OCI-LY7 (cell line): ENCODE measurements around the gene GPR139. TPM values are rescaled to one million over a fixed set of nuclear protein-coding genes. Genes with fewer than 3 reads are reported as not detected.
A peak's percentile ranks its signal among the peaks of the same experiment; 100 is the strongest.

Experiments
- BruUV-seq: library from RNA; stranded (reverse); fragments of 400-500 nt; replicated peaks from 2 replicates; lab custom pipeline; 2021; lab: Mats Ljungman, UMichigan
- CTCF ChIA-PET: fragments of 300-600 bp; sonication (Branson Sonifier 250); formaldehyde crosslinking; loops from one replicate; lab custom pipeline; 2022; ENCODE audit warnings: antibody characterized with exemption; ENCODE audit not compliant: unreplicated experiment; lab: Charles Lee
- POLR2A ChIA-PET: fragments of 300-600 bp; sonication (Branson Sonifier 250); formaldehyde crosslinking; loops from one replicate; lab custom pipeline; 2022; ENCODE audit warnings: antibody characterized with exemption; lab: Charles Lee
- DNase-seq: peaks from one replicate; pipeline ENCODE4 v3.0.0-alpha.2; 2015; ENCODE audit warnings: low spot score
- H2AFZ ChIP-seq: fragments of 200-600 bp; sonication (generic), shearing (Covaris generic); 2 replicates; pipeline ENCODE4 v1.6.1; 2014; ENCODE audit warnings: mild to moderate bottlenecking, antibody characterized with exemption, low read length, moderate library complexity
- H3K27ac ChIP-seq: fragments of 200-600 bp; sonication (generic); 2 replicates; pipeline ENCODE4 v1.5.1; 2014; ENCODE audit warnings: mixed run types, low read depth, mild to moderate bottlenecking, moderate library complexity, low read length, inconsistent platforms; ENCODE audit not compliant: poor library complexity, severe bottlenecking
- H3K36me3 ChIP-seq: fragments of 200-600 bp; sonication (generic); 2 replicates; pipeline ENCODE4 v1.6.1; 2014; ENCODE audit warnings: mild to moderate bottlenecking, antibody characterized with exemption, low read length, moderate library complexity, mixed read lengths; ENCODE audit not compliant: insufficient read depth
- H3K4me1 ChIP-seq: fragments of 200-600 bp; sonication (generic); 2 replicates; pipeline ENCODE4 v1.5.1; 2014; ENCODE audit warnings: mild to moderate bottlenecking, low read length; ENCODE audit not compliant: insufficient read depth, poor library complexity, severe bottlenecking
- H3K4me2 ChIP-seq: fragments of 200-600 bp; sonication (generic); 2 replicates; pipeline ENCODE4 v1.6.1; 2014; ENCODE audit warnings: mild to moderate bottlenecking, low read length
- H3K4me3 ChIP-seq: fragments of 200-600 bp; sonication (generic); 2 replicates; pipeline ENCODE4 v1.5.1; 2014; ENCODE audit warnings: mild to moderate bottlenecking, low read depth, low read length; ENCODE audit not compliant: poor library complexity, severe bottlenecking
- H3K79me2 ChIP-seq: fragments of 200-600 bp; sonication (generic); 2 replicates; pipeline ENCODE4 v1.6.1; 2016; ENCODE audit warnings: low read depth, mild to moderate bottlenecking, low read length, moderate library complexity, mixed read lengths; ENCODE audit not compliant: insufficient read depth
- H3K9me2 ChIP-seq: fragments of 200-600 bp; sonication (generic); 2 replicates; pipeline ENCODE4 v1.6.1; 2016; ENCODE audit warnings: mild to moderate bottlenecking, low read length, mixed read lengths; ENCODE audit not compliant: insufficient read depth
- H3K9me3 ChIP-seq: fragments of 200-600 bp; sonication (generic); 2 replicates; pipeline ENCODE4 v1.6.1; 2014; ENCODE audit warnings: mild to moderate bottlenecking, mixed run types, low read length, mixed read lengths
- H4K20me1 ChIP-seq: fragments of 200-600 bp; sonication (generic); 2 replicates; pipeline ENCODE4 v1.6.1; 2014; ENCODE audit warnings: mild to moderate bottlenecking, antibody characterized with exemption, low read length, moderate library complexity, mixed read lengths; ENCODE audit not compliant: insufficient read depth
- CTCF ChIP-seq: fragments of 200-600 bp; sonication (generic); conservative IDR thresholded peaks from 2 replicates; pipeline ENCODE4 v1.5.1; 2014; ENCODE audit warnings: mild to moderate bottlenecking, antibody characterized with exemption, low read length, moderate library complexity, mixed read lengths
- EZH2phosphoT487 ChIP-seq: fragments of 200-600 bp; sonication (generic); IDR thresholded peaks from 2 replicates; pipeline ENCODE4 v1.6.1; 2018; ENCODE audit warnings: low read depth, borderline replicate concordance, mild to moderate bottlenecking, mixed run types, antibody characterized with exemption, low read length, moderate library complexity, mixed read lengths
- intact Hi-C: fragments of 100-400 bp; cut with micrococcal nuclease; formaldehyde crosslinking; loops from one replicate; pipeline ENCODE4 v1.10.0; 2022; ENCODE audit not compliant: unreplicated experiment
- total RNA-seq, 2 experiments: library from RNA; depleted of rRNA in 1 of 2; stranded (reverse); fragments of >200 nt in 1 of 2; shearing (Covaris generic) in 1 of 2; gene quantifications; 2 replicates each; pipeline ENCODE4 v1.2.3, GENCODE V29; 2014 to 2022

Gene GPR139
- total RNA-seq, 2 experiments from 2014 or later, result not detected

DNA sequence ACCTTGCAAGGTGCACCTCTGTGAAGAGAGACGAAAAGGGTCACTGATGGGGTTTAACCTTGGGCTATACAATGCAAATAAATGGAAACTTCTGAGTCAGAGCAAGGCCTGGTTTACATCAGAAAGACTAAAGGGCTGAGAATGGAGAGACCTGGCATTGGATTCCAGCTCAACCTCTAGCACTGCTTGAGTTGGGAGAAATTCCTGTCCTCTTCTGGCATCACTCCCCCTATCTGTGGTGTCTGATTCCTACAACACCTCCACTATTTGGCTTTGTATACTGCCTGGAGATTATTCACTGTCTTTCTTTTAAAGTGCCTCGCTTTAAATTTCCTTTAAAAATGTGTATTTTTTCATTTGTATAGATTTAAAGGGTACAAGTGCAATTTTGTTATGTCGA is 68.8 kb downstream of the GPR139 start:
- ChIA-PET POLR2A (no interaction called here), CTCF (no interaction called here)
- H3K9me3 ChIP-seq, result no peaks in the 10 kb centered on the region
- intact Hi-C loops, result no loop called here
- TF ChIP-seq EZH2phosphoT487 (no peak), CTCF (0 out of 2 replicates have a peak, but pooled peaks have one; percentile 16)
- H2AFZ ChIP-seq, result no peak overlapping the region
- no peaks in the 10 kb centered on the region for H3K36me3 ChIP-seq
- no peak overlapping the region for H3K4me2 ChIP-seq
- no peak overlapping the region for H3K27ac ChIP-seq
- no peaks in the 10 kb centered on the region for H3K79me2 ChIP-seq
- no peaks in the 10 kb centered on the region for H3K4me1 ChIP-seq
- BruUV-seq, result no TSS peak
- no peak for DNase-seq
- no peaks in the 10 kb centered on the region for H4K20me1 ChIP-seq
- H3K4me3 ChIP-seq, result no peak overlapping the region
- H3K9me2 ChIP-seq, result no peaks in the 10 kb centered on the region

DNA sequence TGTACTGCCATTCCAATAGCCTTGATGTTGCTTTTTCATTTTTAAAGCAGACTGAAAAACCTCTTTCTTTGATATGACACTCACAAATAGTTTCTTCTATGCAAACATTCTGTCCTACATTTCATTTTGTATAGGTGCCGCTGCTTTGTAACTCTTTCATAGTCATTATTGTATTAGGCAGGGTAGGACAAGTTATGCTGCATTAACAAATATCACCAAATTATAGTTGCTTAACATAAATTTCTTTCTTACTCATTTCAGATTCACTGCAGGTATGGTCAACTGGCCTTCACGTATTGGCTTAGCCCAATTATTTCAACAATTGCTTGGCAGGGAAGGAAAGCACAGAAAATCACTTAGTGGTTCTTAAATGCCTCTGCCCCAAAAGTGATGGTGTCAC is 70.8 kb downstream of the GPR139 start:
- H3K79me2 ChIP-seq, result no peaks in the 10 kb centered on the region
- CTCF ChIA-PET, result no interaction called here
- H3K9me3 ChIP-seq, result no peaks in the 10 kb centered on the region
- BruUV-seq, result no TSS peak
- no peak overlapping the region for H3K4me2 ChIP-seq
- no peaks in the 10 kb centered on the region for H3K9me2 ChIP-seq
- no peaks in the 10 kb centered on the region for H3K36me3 ChIP-seq
- no peak overlapping the region for H3K27ac ChIP-seq
- no peaks in the 10 kb centered on the region for H4K20me1 ChIP-seq
- no peaks in the 10 kb centered on the region for H3K4me1 ChIP-seq
- H3K4me3 ChIP-seq, result no peak overlapping the region
- POLR2A ChIA-PET, result no interaction called here
- no peak for TF ChIP-seq EZH2phosphoT487
- no peak for TF ChIP-seq CTCF
- no peak for DNase-seq
- intact Hi-C loops, result no loop called here
- H2AFZ ChIP-seq, result no peak overlapping the region

DNA sequence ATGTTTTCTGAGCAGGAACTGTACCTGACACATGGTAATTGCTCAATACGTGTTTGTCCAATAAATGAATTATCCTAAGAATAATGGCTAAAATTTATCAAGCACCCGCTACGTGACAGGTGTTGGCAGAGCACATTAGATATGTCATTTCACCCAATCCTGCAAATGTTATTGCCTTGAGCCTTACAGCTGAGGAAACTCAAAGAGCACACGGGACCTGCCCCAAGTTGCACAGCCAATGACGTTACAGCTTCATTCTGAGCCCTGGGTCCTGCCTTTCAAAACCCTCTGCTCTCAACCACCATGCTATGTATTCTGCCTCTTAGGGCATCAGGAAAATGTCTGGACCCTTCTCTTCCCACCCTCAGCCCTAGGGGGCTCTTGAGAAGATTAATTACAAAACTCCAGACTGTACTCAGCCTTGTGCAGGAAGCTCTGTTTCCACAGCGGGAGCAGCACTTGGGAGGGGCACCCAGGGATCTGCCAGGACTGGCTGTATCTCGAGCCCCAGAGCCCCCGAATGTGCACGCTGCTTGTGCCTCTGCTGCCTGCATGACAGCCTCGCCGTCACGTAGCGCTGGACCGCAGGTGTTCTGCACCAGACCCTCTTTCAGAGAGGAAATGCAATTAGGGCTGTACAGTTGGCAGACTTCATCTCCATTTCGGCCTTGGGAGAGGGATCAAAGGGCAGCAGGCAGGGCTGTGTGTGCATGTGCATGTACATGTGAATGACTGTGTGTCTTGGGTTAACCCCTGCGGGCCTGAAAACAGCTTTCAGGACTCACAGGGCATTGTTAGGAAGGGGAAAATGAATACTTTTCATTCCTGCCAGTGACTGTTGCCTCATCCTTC is 71.6 kb downstream of the GPR139 start:
- DNase-seq, result no peak
- no peak overlapping the region for H3K27ac ChIP-seq
- no peaks in the 10 kb centered on the region for H4K20me1 ChIP-seq
- ChIA-PET CTCF (no interaction called here), POLR2A (no interaction called here)
- intact Hi-C loops, result no loop called here
- H3K4me2 ChIP-seq, result no peak overlapping the region
- no peak for TF ChIP-seq CTCF
- no peak for TF ChIP-seq EZH2phosphoT487
- no peaks in the 10 kb centered on the region for H3K9me2 ChIP-seq
- H3K36me3 ChIP-seq, result no peaks in the 10 kb centered on the region
- no peak overlapping the region for H2AFZ ChIP-seq
- H3K4me1 ChIP-seq, result no peaks in the 10 kb centered on the region
- no peak overlapping the region for H3K4me3 ChIP-seq
- no peaks in the 10 kb centered on the region for H3K79me2 ChIP-seq
- H3K9me3 ChIP-seq, result no peaks in the 10 kb centered on the region
- BruUV-seq, result no TSS peak
